GM18498 (cell line): ENCODE measurements around the gene TSPAN4.
A peak's percentile ranks its signal among the peaks of the same experiment; 100 is the strongest.

ENCODE experiments used
- ATAC-seq: cut with Tn5 transposase; IDR thresholded peaks from one replicate; pipeline ENCODE4 v1.9.1; 2021; ENCODE audit warnings: mild to moderate bottlenecking, moderate library complexity; ENCODE audit not compliant: unreplicated experiment

Gene TSPAN4

GRCh38 chr11:842370-843002 is at the start of gene TSPAN4, which contains the start of gene POLR2L:
Gene TSPAN4 (plus strand): TSS chr11:842852. CDS start chr11:850305, 7,453 bp downstream.
Gene POLR2L (minus strand): TSS chr11:842529. CDS start chr11:842508, 21 bp downstream.
- peak; percentile 68 for ATAC-seq

GRCh38 chr11:792873-793272 is 49.8 kb upstream of the TSPAN4 start:
- no peak for ATAC-seq

GRCh38 chr11:793556-793955 is 49.1 kb upstream of the TSPAN4 start:
- no peak for ATAC-seq

GRCh38 chr11:794013-794765 is 48.5 kb upstream of the TSPAN4 start:
- ATAC-seq, result no peak

GRCh38 chr11:794766-795633 is 47.7 kb upstream of the TSPAN4 start:
- no peak for ATAC-seq

GRCh38 chr11:795634-796564 is 46.8 kb upstream of the TSPAN4 start:
- ATAC-seq, result peak; percentile 26

- ATAC-seq, result no peak
Measured at GRCh38 chr11:796565-797295, 45.9 kb upstream of the TSPAN4 start.

GRCh38 chr11:797296-798092 is 45.2 kb upstream of the TSPAN4 start:
- ATAC-seq, result peak; percentile 46

GRCh38 chr11:798093-798713 is 44.4 kb upstream of the TSPAN4 start, which contains the start of gene SLC25A22:
Gene SLC25A22 (minus strand): TSS chr11:798281. CDS start chr11:795006, 3,275 bp downstream.
- ATAC-seq, result peak; percentile 67

GRCh38 chr11:799641-800316 is 42.9 kb upstream of the TSPAN4 start:
- no peak for ATAC-seq

GRCh38 chr11:800473-800872 is 42.2 kb upstream of the TSPAN4 start:
- ATAC-seq, result no peak

GRCh38 chr11:801097-801780 is 41.4 kb upstream of the TSPAN4 start:
- no peak for ATAC-seq

GRCh38 chr11:802018-802617 is 40.5 kb upstream of the TSPAN4 start:
- ATAC-seq, result no peak

- no peak for ATAC-seq
Measured at GRCh38 chr11:802693-803466, 39.8 kb upstream of the TSPAN4 start.

- no peak for ATAC-seq
Measured at GRCh38 chr11:803467-803742, 39.2 kb upstream of the TSPAN4 start.
